ENCODE measurements around the gene TRAP1. TPM values are rescaled to one million over a fixed set of nuclear protein-coding genes. Genes with fewer than 3 reads are reported as not detected.

TRAP1 gene
- total RNA-seq (2014; rRNA removed; shearing (Covaris generic)) = 56.9 and 63.8 TPM in 2 replicates

GRCh38 chr16:3717235-3718018, at the start of gene TRAP1:
TRAP1 (minus strand) TSS chr16:3717524; CDS start chr16:3717508, 16 bp downstream.
- DNase-seq (ENCODE audit: low spot score) = peak; percentile 55

GRCh38 chr16:3766177-3766576, 48.9 kb upstream of the TRAP1 start:
- no peak for DNase-seq (ENCODE audit: low spot score)

- DNase-seq (ENCODE audit: low spot score) = no peak
These were observed 47.1 kb upstream of the TRAP1 start for GRCh38 chr16:3764409-3764808.

GRCh38 chr16:3762107-3762750, 44.9 kb upstream of the TRAP1 start:
- no peak for DNase-seq (ENCODE audit: low spot score)

GRCh38 chr16:3761375-3762106, 44.2 kb upstream of the TRAP1 start:
- DNase-seq (ENCODE audit: low spot score) = no peak

GRCh38 chr16:3760518-3760917, 43.2 kb upstream of the TRAP1 start:
- DNase-seq (ENCODE audit: low spot score) = no peak

- no peak for DNase-seq (ENCODE audit: low spot score)
These were observed 42.4 kb upstream of the TRAP1 start for GRCh38 chr16:3759736-3760135.

- DNase-seq (ENCODE audit: low spot score) = no peak
These were observed 38.8 kb upstream of the TRAP1 start for GRCh38 chr16:3756113-3756512.

GRCh38 chr16:3755249-3755648, 37.9 kb upstream of the TRAP1 start:
- no peak for DNase-seq (ENCODE audit: low spot score)

GRCh38 chr16:3754772-3755171, 37.4 kb upstream of the TRAP1 start:
- no peak for DNase-seq (ENCODE audit: low spot score)

GRCh38 chr16:3754081-3754703, 36.9 kb upstream of the TRAP1 start:
- DNase-seq (ENCODE audit: low spot score) = no peak

- no peak for DNase-seq (ENCODE audit: low spot score)
These were observed 35.7 kb upstream of the TRAP1 start for GRCh38 chr16:3752984-3753383.

GRCh38 chr16:3751878-3752277, 34.6 kb upstream of the TRAP1 start:
- DNase-seq (ENCODE audit: low spot score) = no peak

GRCh38 chr16:3748307-3748706, 31.0 kb upstream of the TRAP1 start:
- no peak for DNase-seq (ENCODE audit: low spot score)

GRCh38 chr16:3745751-3746355, 28.5 kb upstream of the TRAP1 start:
- no peak for DNase-seq (ENCODE audit: low spot score)

GRCh38 chr16:3744018-3744417, 26.7 kb upstream of the TRAP1 start:
- DNase-seq (ENCODE audit: low spot score) = no peak

GRCh38 chr16:3740934-3741333, 23.6 kb upstream of the TRAP1 start:
- no peak for DNase-seq (ENCODE audit: low spot score)

- DNase-seq (ENCODE audit: low spot score) = no peak
These were observed 22.9 kb upstream of the TRAP1 start for GRCh38 chr16:3740186-3740585.

- DNase-seq (ENCODE audit: low spot score) = no peak
These were observed 22.3 kb upstream of the TRAP1 start for GRCh38 chr16:3739636-3740035.

GRCh38 chr16:3738541-3738940, 21.2 kb upstream of the TRAP1 start:
- no peak for DNase-seq (ENCODE audit: low spot score)

- no peak for DNase-seq (ENCODE audit: low spot score)
These were observed 20.8 kb upstream of the TRAP1 start for GRCh38 chr16:3738128-3738527.

GRCh38 chr16:3737181-3737580, 19.9 kb upstream of the TRAP1 start:
- no peak for DNase-seq (ENCODE audit: low spot score)
